Lower lobe of right lung (tissue), 2 donors: Measurements from ENCODE around the gene PPIF. TPM values are rescaled to one million over a fixed set of nuclear protein-coding genes. Genes with fewer than 3 reads are reported as not detected.
A peak's percentile ranks its signal among the peaks of the same experiment; 100 is the strongest.

Source experiments
- ATAC-seq, 2 donors: fragments of 200-7000 bp; cut with Tn5 transposase; one replicate each; pipeline ENCODE4 v1.9.1; 2020 to 2022; ENCODE audit warnings: mild to moderate bottlenecking in 2 of 2, moderate library complexity in 2 of 2
- DNase-seq: peaks from one replicate; pipeline ENCODE4 v3.0.0-alpha.2; 2020
- H3K27ac ChIP-seq: fragments of 200-600 bp; one replicate; pipeline ENCODE4 v1.8.0; 2022
- H3K27me3 ChIP-seq: fragments of 200-600 bp; one replicate; pipeline ENCODE4 v1.8.0; 2022; ENCODE audit warnings: low read depth
- H3K36me3 ChIP-seq: fragments of 200-600 bp; one replicate; pipeline ENCODE4 v1.8.0; 2022; ENCODE audit warnings: mild to moderate bottlenecking
- H3K4me1 ChIP-seq: fragments of 200-600 bp; one replicate; pipeline ENCODE4 v1.8.0; 2022
- H3K4me3 ChIP-seq: fragments of 200-600 bp; one replicate; pipeline ENCODE4 v1.8.0; 2022; ENCODE audit warnings: mild to moderate bottlenecking
- H3K9me3 ChIP-seq: fragments of 200-600 bp; one replicate; pipeline ENCODE4 v1.8.0; 2022
- intact Hi-C: fragments of 100-400 bp; cut with DNase I; formaldehyde crosslinking; loops from one replicate; pipeline ENCODE4 v1.11.0; 2022
- total RNA-seq: library from RNA; stranded (reverse); fragmentation: NEBNext Ultra II Directional; extraction: Animal tissue kit (Norgen Biotek cat#: 25700); gene quantifications from one replicate; pipeline ENCODE4 v1.2.1, GENCODE V29; 2021
- TF ChIP-seq, protein P1 (sequence below): fragments of 200-600 bp; IDR thresholded peaks from one replicate; pipeline ENCODE4 v1.8.0; 2022; ENCODE audit warnings: antibody characterized with exemption, mild to moderate bottlenecking
- donor health status: DM: no; HTN: yes; CAD: no; lungs with severe emphysema.

PPIF gene
- total RNA-seq, 1 donor from 2014 or later = 28.5 TPM

DNA sequence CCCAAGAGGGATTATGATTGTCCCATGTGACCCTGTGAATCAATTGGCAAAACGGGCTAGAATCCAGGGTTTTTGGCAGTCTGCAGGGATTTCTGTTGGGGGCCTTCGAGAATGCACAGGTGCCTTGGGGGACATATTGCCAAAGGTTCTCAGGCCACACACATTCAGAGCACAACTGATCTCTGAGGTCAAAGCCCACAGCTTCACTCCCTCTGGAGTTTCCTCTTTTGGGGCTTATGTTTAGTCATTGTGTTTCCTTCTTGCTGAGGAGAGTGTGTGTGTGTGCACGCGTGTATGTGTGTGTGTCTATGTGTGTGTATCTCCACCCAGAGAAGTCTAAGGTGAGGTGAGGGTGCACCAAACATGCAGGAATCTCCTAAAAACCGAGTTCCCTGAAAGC lies 8.8 kb downstream of the PPIF start:
- TF ChIP-seq, protein P1, sequence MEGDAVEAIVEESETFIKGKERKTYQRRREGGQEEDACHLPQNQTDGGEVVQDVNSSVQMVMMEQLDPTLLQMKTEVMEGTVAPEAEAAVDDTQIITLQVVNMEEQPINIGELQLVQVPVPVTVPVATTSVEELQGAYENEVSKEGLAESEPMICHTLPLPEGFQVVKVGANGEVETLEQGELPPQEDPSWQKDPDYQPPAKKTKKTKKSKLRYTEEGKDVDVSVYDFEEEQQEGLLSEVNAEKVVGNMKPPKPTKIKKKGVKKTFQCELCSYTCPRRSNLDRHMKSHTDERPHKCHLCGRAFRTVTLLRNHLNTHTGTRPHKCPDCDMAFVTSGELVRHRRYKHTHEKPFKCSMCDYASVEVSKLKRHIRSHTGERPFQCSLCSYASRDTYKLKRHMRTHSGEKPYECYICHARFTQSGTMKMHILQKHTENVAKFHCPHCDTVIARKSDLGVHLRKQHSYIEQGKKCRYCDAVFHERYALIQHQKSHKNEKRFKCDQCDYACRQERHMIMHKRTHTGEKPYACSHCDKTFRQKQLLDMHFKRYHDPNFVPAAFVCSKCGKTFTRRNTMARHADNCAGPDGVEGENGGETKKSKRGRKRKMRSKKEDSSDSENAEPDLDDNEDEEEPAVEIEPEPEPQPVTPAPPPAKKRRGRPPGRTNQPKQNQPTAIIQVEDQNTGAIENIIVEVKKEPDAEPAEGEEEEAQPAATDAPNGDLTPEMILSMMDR = no peak
- Histone ChIP-seq H3K27me3 (no peaks in the 10 kb centered on the region), H3K36me3 (peaks cover 43% of the 10 kb centered on the region), H3K4me3 (no peak overlapping the region), H3K4me1 (peaks cover 4% of the 10 kb centered on the region), H3K9me3 (no peaks in the 10 kb centered on the region), H3K27ac (no peak overlapping the region)
- ATAC-seq = peak; percentile 38 to 51
- no peak for DNase-seq
- intact Hi-C loops = no loop called here

DNA sequence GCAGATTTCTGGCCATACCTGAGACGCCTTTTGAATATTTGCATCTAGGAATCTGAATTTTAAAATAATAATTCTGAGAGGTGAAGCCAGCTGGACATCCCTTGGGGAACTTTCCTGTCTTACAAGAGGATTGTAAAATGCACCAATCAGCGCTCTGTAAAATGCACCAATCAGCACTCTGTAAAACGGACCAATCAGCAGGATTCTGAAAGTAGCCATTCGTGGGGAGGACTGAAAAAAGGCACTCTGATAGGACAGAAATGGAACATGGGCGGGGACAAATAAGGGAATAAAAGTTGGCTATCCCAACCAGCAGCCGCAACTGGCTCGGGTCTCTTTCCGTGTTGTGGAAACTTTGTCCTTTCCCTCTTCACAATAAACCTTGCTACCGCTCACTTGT lies 9.9 kb downstream of the PPIF start:
- ATAC-seq (no peak), DNase-seq (no peak)
- Histone ChIP-seq H3K27me3 (no peaks in the 10 kb centered on the region), H3K4me1 (peaks cover 4% of the 10 kb centered on the region), H3K36me3 (peaks cover 33% of the 10 kb centered on the region), H3K4me3 (no peak overlapping the region), H3K9me3 (no peaks in the 10 kb centered on the region), H3K27ac (no peak overlapping the region)
- intact Hi-C loops = no loop called here
- TF ChIP-seq, protein P1 = no peak

DNA sequence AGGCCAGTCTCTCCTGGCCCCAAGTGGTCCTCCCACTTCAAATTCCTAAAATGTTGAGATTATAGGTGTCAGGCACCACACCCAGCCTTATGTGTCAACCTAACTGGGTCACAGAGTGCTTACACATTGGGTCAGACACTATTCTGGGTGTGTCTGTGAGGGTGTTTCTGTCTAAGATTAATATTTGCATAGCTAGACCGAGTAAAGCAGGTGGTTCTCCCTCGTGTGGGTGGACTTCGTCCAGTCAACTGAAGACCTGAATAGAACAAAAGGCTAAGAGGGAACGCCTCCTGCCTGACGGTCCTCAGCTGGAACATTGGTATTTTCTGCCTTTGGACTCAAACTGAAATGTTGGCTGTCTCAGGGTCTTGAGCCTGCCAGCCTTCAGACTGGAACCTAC lies 11.5 kb downstream of the PPIF start:
- H3K9me3 ChIP-seq = no peaks in the 10 kb centered on the region
- peaks cover 3% of the 10 kb centered on the region for H3K4me1 ChIP-seq
- intact Hi-C loops = no loop called here
- peaks cover 16% of the 10 kb centered on the region for H3K36me3 ChIP-seq
- DNase-seq (no peak), ATAC-seq (peak in 1 of 2 donors; percentile 45)
- no peaks in the 10 kb centered on the region for H3K27me3 ChIP-seq
- H3K27ac ChIP-seq = no peak overlapping the region
- TF ChIP-seq, protein P1 = no peak
- no peak overlapping the region for H3K4me3 ChIP-seq

DNA sequence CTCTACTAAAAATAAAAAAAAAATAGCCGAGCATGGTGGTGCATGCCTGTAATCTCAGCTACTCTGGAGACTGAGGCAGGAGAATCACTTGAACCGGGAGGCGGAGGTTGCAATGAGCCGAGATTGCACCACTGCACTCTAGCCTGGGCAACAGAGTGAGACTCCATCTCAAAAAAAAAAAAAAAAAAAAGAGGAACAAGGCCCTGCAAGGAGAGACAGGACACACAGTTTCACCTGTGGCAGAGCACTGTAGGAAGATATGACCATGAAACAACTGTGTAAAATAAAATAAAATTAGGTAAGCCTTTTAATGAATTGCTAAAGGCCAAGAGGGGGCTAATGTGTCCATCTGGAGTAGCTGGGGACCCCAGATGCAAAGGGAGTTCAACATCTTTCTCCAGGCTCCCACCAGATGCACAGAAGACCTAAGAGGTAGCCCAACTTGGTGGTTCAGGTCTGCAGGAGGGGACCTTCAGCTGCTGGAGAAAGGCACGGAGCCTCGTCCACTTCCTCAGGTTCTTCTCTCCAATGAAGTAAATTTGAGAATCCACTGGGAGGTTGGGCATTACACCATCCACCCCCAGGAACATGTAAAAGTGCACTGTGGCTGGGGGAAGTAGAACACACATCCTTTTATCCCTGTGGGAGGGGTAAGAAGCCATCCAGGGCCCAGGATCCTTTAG lies 12.7 kb downstream of the PPIF start:
- no peaks in the 10 kb centered on the region for H3K9me3 ChIP-seq
- no peak overlapping the region for H3K27ac ChIP-seq
- DNase-seq (no peak), ATAC-seq (no peak)
- peaks cover 5% of the 10 kb centered on the region for H3K36me3 ChIP-seq
- intact Hi-C loops = no loop called here
- TF ChIP-seq, protein P1 = no peak
- H3K27me3 ChIP-seq = no peaks in the 10 kb centered on the region
- H3K4me1 ChIP-seq = no peaks in the 10 kb centered on the region
- no peak overlapping the region for H3K4me3 ChIP-seq

DNA sequence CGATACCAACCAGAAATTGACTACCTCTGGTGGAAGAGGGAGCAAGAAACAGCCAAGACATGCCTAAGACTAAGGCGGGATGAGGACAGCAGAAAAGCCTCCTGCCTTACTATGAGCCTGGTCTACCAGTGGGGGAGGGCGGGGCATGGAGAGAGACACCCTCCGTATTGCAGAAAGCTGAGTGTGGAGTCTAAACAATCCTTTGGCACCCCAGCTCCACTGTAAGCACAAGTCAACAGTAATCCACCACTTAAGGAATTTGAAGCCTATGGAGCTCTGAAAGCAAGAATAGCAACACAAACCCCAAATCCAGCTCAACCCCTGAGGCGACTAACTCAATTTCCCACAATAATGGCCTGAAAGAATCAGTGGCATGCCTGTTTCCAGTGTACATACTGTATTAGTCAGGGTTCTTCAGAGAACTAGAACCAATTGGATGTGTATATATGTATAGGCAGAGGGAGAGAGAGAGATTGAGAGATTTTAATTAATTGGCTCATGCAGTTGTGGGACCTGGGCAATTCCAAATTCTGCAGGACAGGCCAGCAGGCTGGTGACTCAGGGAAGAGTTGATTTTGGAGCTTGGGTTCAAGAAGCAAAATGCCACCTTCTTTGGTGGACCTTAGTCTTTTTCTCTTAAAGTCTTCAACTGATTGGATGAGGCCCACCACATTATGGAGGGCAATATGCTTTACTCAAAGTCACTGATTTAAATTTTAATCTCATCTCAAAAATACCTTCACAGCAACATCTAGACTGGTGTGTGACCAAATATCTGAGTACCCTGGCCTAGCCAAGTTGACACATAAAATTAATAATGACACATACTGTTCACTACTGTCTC lies 13.5 kb downstream of the PPIF start:
- H3K36me3 ChIP-seq = no peaks in the 10 kb centered on the region
- ATAC-seq (no peak), DNase-seq (no peak)
- intact Hi-C loops = no loop called here
- H3K27me3 ChIP-seq = no peaks in the 10 kb centered on the region
- no peaks in the 10 kb centered on the region for H3K4me1 ChIP-seq
- TF ChIP-seq, protein P1 = no peak
- no peak overlapping the region for H3K4me3 ChIP-seq
- H3K27ac ChIP-seq = no peak overlapping the region
- H3K9me3 ChIP-seq = no peaks in the 10 kb centered on the region
